IMR-90 (cell line): ENCODE measurements around the gene SKP1. TPM values are rescaled to one million over a fixed set of nuclear protein-coding genes. Genes with fewer than 3 reads are reported as not detected.

Experiments
- ATAC-seq: fragments of 200-7000 bp; cut with Tn5 transposase; 2 replicates; pipeline ENCODE4 v1.9.1; 2020; ENCODE audit warnings: low read depth, mild to moderate bottlenecking, moderate library complexity
- BruUV-seq: library from RNA; stranded (reverse); fragments of 400-500 nt; replicated peaks from 2 replicates; lab custom pipeline; 2021; lab: Mats Ljungman, UMichigan
- CTCF ChIA-PET: fragments of 300-600 bp; formaldehyde crosslinking; extraction: SDS; loops from one replicate; lab custom pipeline; 2021; ENCODE audit warnings: antibody characterized with exemption; lab: Yijun Ruan, JAX
- POLR2A ChIA-PET: fragments of 300-600 bp; sonication (Branson Sonifier 250); formaldehyde crosslinking; loops from one replicate; lab custom pipeline; 2022; ENCODE audit warnings: antibody characterized with exemption; ENCODE audit not compliant: unreplicated experiment; lab: Charles Lee
- DNase-seq: peaks from one replicate; pipeline ENCODE4 v3.0.0; 2013
- H2AFZ ChIP-seq: replicated peaks from 2 replicates; pipeline ENCODE3; 2013; ENCODE audit warnings: low read length, mild to moderate bottlenecking; ENCODE audit not compliant: poor library complexity
- H2AK5ac ChIP-seq: 2 replicates; pipeline ENCODE4 v1.6.1; 2013; ENCODE audit warnings: low read depth, low read length, inconsistent platforms
- H2AK9ac ChIP-seq: replicated peaks from 2 replicates; pipeline ENCODE3; 2013; ENCODE audit warnings: mild to moderate bottlenecking, low read depth, low read length, moderate library complexity; ENCODE audit not compliant: poor library complexity
- H2BK120ac ChIP-seq: 2 replicates; pipeline ENCODE4 v1.6.1; 2013; ENCODE audit warnings: low read depth, low read length, inconsistent platforms
- H2BK15ac ChIP-seq: 3 replicates; pipeline ENCODE4 v1.6.1; 2013; ENCODE audit warnings: low read depth, low read length, inconsistent platforms
- H2BK20ac ChIP-seq: 2 replicates; pipeline ENCODE4 v1.6.1; 2013; ENCODE audit warnings: low read depth, mild to moderate bottlenecking, inconsistent platforms, low read length, moderate library complexity
- H2BK5ac ChIP-seq: 2 replicates; pipeline ENCODE4 v1.6.1; 2013; ENCODE audit warnings: mild to moderate bottlenecking, low read depth, low read length, inconsistent platforms; ENCODE audit not compliant: poor library complexity, severe bottlenecking
- H3K14ac ChIP-seq: replicated peaks from 2 replicates; pipeline ENCODE4 v1.6.1; 2013; ENCODE audit warnings: low read depth, low read length, inconsistent platforms
- H3K18ac ChIP-seq: 2 replicates; pipeline ENCODE4 v1.6.1; 2013; ENCODE audit warnings: low read depth, low read length, control low read depth
- H3K23ac ChIP-seq: 2 replicates; pipeline ENCODE4 v1.6.1; 2013; ENCODE audit warnings: low read depth, low read length, inconsistent platforms
- H3K27ac ChIP-seq: 2 replicates; pipeline ENCODE4 v1.5.1; 2013; ENCODE audit warnings: mild to moderate bottlenecking, control low read depth, low read length; ENCODE audit not compliant: insufficient read depth
- H3K27me3 ChIP-seq: 2 replicates; pipeline ENCODE4 v1.6.1; 2013; ENCODE audit warnings: low read length; ENCODE audit not compliant: control insufficient read depth, insufficient read depth
- H3K36me3 ChIP-seq: 2 replicates; pipeline ENCODE4 v1.6.1; 2013; ENCODE audit warnings: low read length, mixed read lengths; ENCODE audit not compliant: control insufficient read depth, insufficient read depth
- H3K4ac ChIP-seq: 2 replicates; pipeline ENCODE4 v1.6.1; 2013; ENCODE audit warnings: low read depth, low read length, inconsistent platforms
- H3K4me1 ChIP-seq: 2 replicates; pipeline ENCODE4 v1.6.1; 2013; ENCODE audit warnings: low read length, mixed read lengths; ENCODE audit not compliant: control insufficient read depth, insufficient read depth
- H3K4me2 ChIP-seq: 2 replicates; pipeline ENCODE4 v1.6.1; 2013; ENCODE audit warnings: low read depth, mild to moderate bottlenecking, control low read depth, low read length, moderate library complexity
- H3K4me3 ChIP-seq: 2 replicates; pipeline ENCODE4 v1.5.1; 2013; ENCODE audit warnings: low read depth, mild to moderate bottlenecking, control low read depth, low read length, moderate library complexity; ENCODE audit not compliant: insufficient read depth
- H3K56ac ChIP-seq: 2 replicates; pipeline ENCODE4 v1.6.1; 2013; ENCODE audit warnings: low read length, inconsistent platforms; ENCODE audit not compliant: insufficient read depth; ENCODE audit errors: extremely low read depth
- H3K79me1 ChIP-seq, 2 experiments: 2 replicates each; pipeline ENCODE4 v1.6.1; 2013; ENCODE audit warnings: low read length in 2 of 2, inconsistent platforms in 1 of 2, low read depth in 1 of 2
- H3K9ac ChIP-seq: 2 replicates; pipeline ENCODE4 v1.6.1; 2013; ENCODE audit warnings: low read depth, low read length, control low read depth
- H3K9me1 ChIP-seq: 2 replicates; pipeline ENCODE4 v1.6.1; 2013; ENCODE audit warnings: low read length, inconsistent platforms; ENCODE audit not compliant: insufficient read depth
- H3K9me3 ChIP-seq: 2 replicates; pipeline ENCODE4 v1.6.1; 2013; ENCODE audit warnings: low read length; ENCODE audit not compliant: control insufficient read depth, insufficient read depth
- H4K20me1 ChIP-seq: 2 replicates; pipeline ENCODE4 v1.6.1; 2013; ENCODE audit warnings: low read length, inconsistent platforms; ENCODE audit not compliant: insufficient read depth
- H4K5ac ChIP-seq: 2 replicates; pipeline ENCODE4 v1.6.1; 2013; ENCODE audit warnings: mild to moderate bottlenecking, low read depth, low read length, control low read depth
- H4K8ac ChIP-seq, 2 experiments: 2 replicates each; pipeline ENCODE4 v1.6.1; 2013; ENCODE audit warnings: low read depth in 2 of 2, low read length in 2 of 2, control low read depth in 1 of 2, inconsistent platforms in 1 of 2
- H4K91ac ChIP-seq: 2 replicates; pipeline ENCODE4 v1.6.1; 2013; ENCODE audit warnings: low read depth, low read length, inconsistent platforms; ENCODE audit not compliant: insufficient read depth
- BHLHE40 ChIP-seq: fragments of 150-350 bp; IDR thresholded peaks from 2 replicates; pipeline ENCODE4 v1.6.1; 2016; ENCODE audit warnings: mild to moderate bottlenecking, low read depth, low read length
- CEBPB ChIP-seq: IDR thresholded peaks from 2 replicates; pipeline ENCODE4 v1.6.1; 2012; ENCODE audit warnings: low read depth, low read length, improper control_type of control experiment
- CHD1 ChIP-seq: IDR thresholded peaks from 2 replicates; pipeline ENCODE4 v1.6.1; 2012; ENCODE audit warnings: low read depth, low read length, improper control_type of control experiment
- ELK1 ChIP-seq: fragments of 150-350 bp; IDR thresholded peaks from 2 replicates; pipeline ENCODE4 v1.6.1; 2016; ENCODE audit warnings: low read depth, mild to moderate bottlenecking, low read length, moderate library complexity, borderline replicate concordance
- FOS ChIP-seq: fragments of 150-350 bp; IDR thresholded peaks from 2 replicates; pipeline ENCODE4 v1.6.1; 2016; ENCODE audit warnings: low read depth, low read length
- MAFK ChIP-seq: IDR thresholded peaks from 2 replicates; pipeline ENCODE4 v1.6.1; 2012; ENCODE audit warnings: low read depth, low read length, improper control_type of control experiment
- MAZ ChIP-seq: IDR thresholded peaks from 2 replicates; pipeline ENCODE4 v1.6.1; 2012; ENCODE audit warnings: low read depth, mild to moderate bottlenecking, low read length, improper control_type of control experiment, moderate library complexity, borderline replicate concordance
- MXI1 ChIP-seq: IDR thresholded peaks from 2 replicates; pipeline ENCODE4 v1.6.1; 2012; ENCODE audit warnings: low read depth, mild to moderate bottlenecking, low read length, moderate library complexity, borderline replicate concordance
- NFE2L2 ChIP-seq: fragments of 150-350 bp; IDR thresholded peaks from 2 replicates; pipeline ENCODE4 v1.6.1; 2016; ENCODE audit warnings: low read depth, mild to moderate bottlenecking, low read length
- POLR2A ChIP-seq: IDR thresholded peaks from 2 replicates; pipeline ENCODE4 v1.6.1; 2012; ENCODE audit warnings: mild to moderate bottlenecking, low read depth, low read length
- RAD21 ChIP-seq: IDR thresholded peaks from 2 replicates; pipeline ENCODE4 v1.6.1; 2012; ENCODE audit warnings: low read length, improper control_type of control experiment
- RCOR1 ChIP-seq: IDR thresholded peaks from 2 replicates; pipeline ENCODE4 v1.6.1; 2012; ENCODE audit warnings: mild to moderate bottlenecking, low read length, improper control_type of control experiment; ENCODE audit not compliant: insufficient replicate concordance
- RFX5 ChIP-seq: IDR thresholded peaks from 2 replicates; pipeline ENCODE4 v1.8.0; 2012; ENCODE audit warnings: low read depth, mild to moderate bottlenecking, low read length, moderate library complexity
- SMC3 ChIP-seq: fragments of 150-350 bp; IDR thresholded peaks from 2 replicates; pipeline ENCODE4 v1.6.1; 2016; ENCODE audit warnings: low read depth, mild to moderate bottlenecking, antibody characterized with exemption, low read length, moderate library complexity
- USF2 ChIP-seq: fragments of 150-350 bp; IDR thresholded peaks from 2 replicates; pipeline ENCODE4 v1.6.1; 2017; ENCODE audit warnings: mild to moderate bottlenecking, antibody characterized with exemption, low read length, low read depth
- WGBS, 2 experiments: methylation state at CpG; one replicate each; pipeline versions ENCODE4 v1.1.5 to v1.1.7; 2013; ENCODE audit warnings: missing lambda C conversion rate in 2 of 2; ENCODE audit not compliant: insufficient read length in 1 of 2; ENCODE audit errors: extremely low coverage in 2 of 2; 5-methylcytosine and 5-hydroxymethylcytosine counted together
- dilution Hi-C: fragments of 300-500 bp; cut with HindIII; formaldehyde crosslinking; loops from one replicate; pipeline ENCODE4 v1.14.3; 2018; ENCODE audit warnings: low sequenced_read_pairs; ENCODE audit not compliant: unreplicated experiment
- in situ Hi-C: fragments of 300-500 bp; cut with MboI; formaldehyde crosslinking; loops from 3 replicates; pipeline ENCODE4 v1.14.3; 2019; ENCODE audit warnings: low sequenced_read_pairs, inconsistent platforms, mixed read lengths
- intact Hi-C: fragments of 100-400 bp; cut with micrococcal nuclease; formaldehyde crosslinking; loops from 2 replicates; pipeline ENCODE4 v1.10.0; 2022
- polyA plus RNA-seq, 3 experiments: library from polyadenylated mRNA; depleted of rRNA; stranded (reverse); fragments of >200 nt; gene quantifications; 2 replicates each; pipeline ENCODE4 v1.2.3, GENCODE V29; 2012; ENCODE audit warnings: low replicate concordance in 1 of 3
- total RNA-seq: library from RNA; depleted of rRNA; stranded (reverse); fragments of >200 nt; gene quantifications from 2 replicates; pipeline ENCODE4 v1.2.3, GENCODE V29; 2012

The SKP1 gene
- total and polyA plus RNA-seq, 2 of the 4 experiments (the other 2 are of a cell fraction) = 206 to 618 TPM

GRCh38 chr5:134224888-134225779 lies 48.4 kb upstream of the SKP1 start:
- intact Hi-C loops = loop anchor here (2.0 kb wide), 2 partner anchors 48 to 64 kb away; partner anchors contain the start of gene SKP1
- WGBS, 2 experiments = 1% methylated on average over 30 of the region's 49 CpGs; no CpG with 5 or more reads in 1 of the 2 experiments
- TF ChIP-seq MAZ (peak; percentile 26; the same call in 1 of the 2 replicates), RFX5 (no peak), POLR2A (peak; percentile 78; the same call in 1 of the 2 replicates), MXI1 (no peak), MAFK (peak; percentile 38; the same call in 1 of the 2 replicates), RCOR1 (no peak), CHD1 (peak; percentile 99), NFE2L2 (no peak), CEBPB (no peak), SMC3 (no peak), RAD21 (no peak), FOS (peak; percentile 52; the same call in 1 of the 2 replicates), USF2 (no peak), BHLHE40 (no peak; the same call in 1 of the 2 replicates), ELK1 (no peak)

More at GRCh38 chr5:134224888-134225779, 48.4 kb upstream of the SKP1 start:
- ATAC-seq (peak; percentile 54), DNase-seq (peak; percentile 87)
- ChIA-PET CTCF (interaction anchor here (0.6 to 1.4 kb wide), 5 partner anchors 10 to 48 kb away, joined by 3 to 4 read pairs (median 3); no protein-coding TSS in a partner anchor), POLR2A (interaction anchor here (1.5 kb wide), 1 partner anchor 20 kb away, joined by 13 read pairs; no protein-coding TSS in a partner anchor)
- peak overlapping the region; percentile 81 for H2BK5ac ChIP-seq
- no peaks in the 10 kb centered on the region; the same call in 1 of the 2 replicates for H3K36me3 ChIP-seq
- peak overlapping the region; percentile 91 for H3K23ac ChIP-seq
- peak overlapping the region; percentile 66 for H4K5ac ChIP-seq
- peak overlapping the region; percentile 97 for H3K14ac ChIP-seq
- peaks cover 6% of the 10 kb centered on the region for H3K4me1 ChIP-seq
- H3K4ac ChIP-seq = peak overlapping the region; percentile 83
- no peaks in the 10 kb centered on the region for H3K27me3 ChIP-seq
- H2AFZ ChIP-seq = peak overlapping the region; percentile 99
- H2BK15ac ChIP-seq = no peak overlapping the region
- no peaks in the 10 kb centered on the region for H3K9me3 ChIP-seq
- peak overlapping the region; percentile 68 for H3K4me3 ChIP-seq
- H4K91ac ChIP-seq = peak overlapping the region; percentile 68
- H3K27ac ChIP-seq = peak overlapping the region; percentile 90
- H3K18ac ChIP-seq = peak overlapping the region; percentile 71
- H3K56ac ChIP-seq = peak overlapping the region; percentile 67
- H3K9me1 ChIP-seq = no peaks in the 10 kb centered on the region
- H4K20me1 ChIP-seq = peaks cover 57% of the 10 kb centered on the region
- peaks cover 11 to 25% of the 10 kb centered on the region in 2 experiments; a peak in 3 of 4 replicates for H3K79me1 ChIP-seq
- in situ Hi-C loops (no loop called here), dilution Hi-C loops (no loop called here)
- H3K4me2 ChIP-seq = peak overlapping the region; percentile 70
- H2AK9ac ChIP-seq = peak overlapping the region; percentile 99
- peak overlapping the region; percentile 97 for H3K9ac ChIP-seq
- no peak overlapping the region for H2BK20ac ChIP-seq
- H2BK120ac ChIP-seq = peak overlapping the region; percentile 17
- BruUV-seq = TSS peak; percentile 39
- H2AK5ac ChIP-seq = peak overlapping the region; percentile 88
- H4K8ac ChIP-seq = peak overlapping the region; percentile 72 to 89
